K562 (cell line): ENCODE measurements around the gene RNPEPL1. TPM values are rescaled to one million over a fixed set of nuclear protein-coding genes. Genes with fewer than 3 reads are reported as not detected.

ENCODE experiments used
- ATAC-seq: fragments of 200-7000 bp; cut with Tn5 transposase; 3 replicates; pipeline ENCODE4 v1.9.1; 2020; ENCODE audit warnings: moderate library complexity
- BruUV-seq: library from RNA; stranded (reverse); fragments of 400-500 nt; replicated peaks from 2 replicates; lab custom pipeline; 2021; lab: Mats Ljungman, UMichigan
- CTCF ChIA-PET: fragments of 300-600 bp; formaldehyde crosslinking; extraction: SDS; loops from one replicate; lab custom pipeline; 2021; ENCODE audit warnings: low intra/inter-chr PET ratio; lab: Yijun Ruan, JAX
- POLR2A ChIA-PET: fragments of 300-600, 350-650 bp; sonication (Branson Sonifier 250); formaldehyde crosslinking; extraction: SDS; loops from one replicate; lab custom pipeline; 2021; ENCODE audit warnings: antibody characterized with exemption, inconsistent platforms; lab: Yijun Ruan, JAX
- DNase-seq, 4 experiments: peaks; one replicate each; pipeline versions ENCODE4 v3.0.0 to v3.0.0-alpha.2; 2011 to 2018; ENCODE audit warnings: low spot score in 3 of 4, mixed read lengths in 3 of 4; ENCODE audit errors: extremely low read depth in 1 of 4
- FAIRE-seq: peaks from 2 replicates; lab custom pipeline; 2011; peaks lifted over from hg19 to GRCh38; lab: Jason Lieb, UNC
- H2AFZ ChIP-seq: 2 replicates; pipeline ENCODE4 v1.6.0; 2011; ENCODE audit warnings: low read depth, low read length, control low read depth, inconsistent platforms
- H3K27ac ChIP-seq: fragments of 200-600 bp; 3 replicates; pipeline ENCODE4 v1.8.0; 2011; ENCODE audit warnings: low read depth, mild to moderate bottlenecking, control low read depth, inconsistent platforms, low read length, moderate library complexity, mixed read lengths; ENCODE audit errors: extremely low read depth
- H3K27me3 ChIP-seq, 2 experiments: fragments of 300-600 bp in 1 of 2; 2 replicates in 1 of 2; 3 replicates in 1 of 2; pipeline versions ENCODE4 v1.6.0 to v1.8.0; 2011; ENCODE audit warnings: inconsistent platforms in 2 of 2, low read length in 2 of 2, mild to moderate bottlenecking in 1 of 2, mixed read lengths in 1 of 2, moderate library complexity in 1 of 2; ENCODE audit not compliant: control insufficient read depth in 2 of 2, insufficient read depth in 2 of 2
- H3K36me3 ChIP-seq: fragments of 300-600 bp; 3 replicates; pipeline ENCODE4 v1.8.0; 2011; ENCODE audit warnings: mild to moderate bottlenecking, low read length, inconsistent platforms; ENCODE audit not compliant: control insufficient read depth, insufficient read depth
- H3K4me1 ChIP-seq, 2 experiments: fragments of 200-600 bp in 1 of 2; replicated peaks in 1 of 2; 2 replicates in 1 of 2; 3 replicates in 1 of 2; pipeline versions ENCODE4 v1.5.1 to v1.8.0; 2011; ENCODE audit warnings: inconsistent platforms in 2 of 2, low read length in 2 of 2, mild to moderate bottlenecking in 1 of 2, mixed read lengths in 1 of 2, moderate library complexity in 1 of 2; ENCODE audit not compliant: control insufficient read depth in 2 of 2, insufficient read depth in 2 of 2
- H3K4me2 ChIP-seq: 2 replicates; pipeline ENCODE4 v1.6.1; 2011; ENCODE audit warnings: low read length, control low read depth, inconsistent platforms, mixed read lengths; ENCODE audit not compliant: insufficient read depth
- H3K4me3 ChIP-seq: fragments of 200-600 bp; sonication (generic), shearing (Covaris generic); 2 replicates; pipeline ENCODE4 v1.5.1; 2016; ENCODE audit warnings: control low read depth, inconsistent platforms
- H3K79me2 ChIP-seq: fragments of 200-600 bp; 3 replicates; pipeline ENCODE4 v1.8.0; 2011; ENCODE audit warnings: low read length, inconsistent platforms; ENCODE audit not compliant: control insufficient read depth, insufficient read depth
- H3K9ac ChIP-seq, 2 experiments: 2 replicates each; pipeline versions ENCODE4 v1.6.0 to v1.6.1; 2011; ENCODE audit warnings: low read depth in 2 of 2, low read length in 2 of 2, control low read depth in 1 of 2, inconsistent platforms in 1 of 2, mild to moderate bottlenecking in 1 of 2, mixed read lengths in 1 of 2; ENCODE audit not compliant: insufficient read depth in 1 of 2
- H3K9me1 ChIP-seq: one replicate; pipeline ENCODE4 v1.6.0; 2011; ENCODE audit warnings: inconsistent platforms, mild to moderate bottlenecking, low read length, moderate library complexity; ENCODE audit not compliant: control insufficient read depth, insufficient read depth
- H3K9me3 ChIP-seq: replicated peaks from 2 replicates; pipeline ENCODE4 v1.5.1; 2011; ENCODE audit warnings: low read depth, low read length, inconsistent platforms; ENCODE audit not compliant: control insufficient read depth, insufficient read depth
- H4K20me1 ChIP-seq: replicated peaks from 2 replicates; pipeline ENCODE4 v1.6.1; 2011; ENCODE audit warnings: low read length, inconsistent platforms, mixed read lengths; ENCODE audit not compliant: control insufficient read depth, insufficient read depth
- ATF3 ChIP-seq, 2 experiments: fragments of 450-650 bp in 1 of 2; sonication (generic) in 1 of 2; formaldehyde crosslinking in 1 of 2; IDR thresholded peaks in 1 of 2; conservative IDR thresholded peaks in 1 of 2; 2 replicates each; pipeline versions ENCODE4 v1.6.1 to v1.8.1; 2016 to 2023; ENCODE audit warnings: mild to moderate bottlenecking in 2 of 2, moderate library complexity in 2 of 2, inconsistent platforms in 1 of 2, missing genetic modification reagents in 1 of 2
- CXXC5 ChIP-seq: fragments of 250-450 bp; sonication (Bioruptor Pico); IDR thresholded peaks from 2 replicates; pipeline ENCODE4 v1.8.0; 2022; ENCODE audit warnings: inconsistent platforms, mild to moderate bottlenecking, moderate library complexity
- DNMT1 ChIP-seq: fragments of 450-650 bp; IDR thresholded peaks from 2 replicates; pipeline ENCODE4 v1.6.1; 2016; ENCODE audit warnings: antibody characterized with exemption, mild to moderate bottlenecking
- FOSL1 ChIP-seq: fragments of 200-800 bp; sonication (Bioruptor generic); conservative IDR thresholded peaks from 2 replicates; pipeline ENCODE4 v1.6.1; 2016; ENCODE audit warnings: missing genetic modification characterization, missing compliant biosample characterization
- FOXJ2 ChIP-seq: fragments of 200-800 bp; sonication (Bioruptor generic); IDR thresholded peaks from 2 replicates; pipeline ENCODE4 v1.6.1; 2016; ENCODE audit warnings: missing genetic modification characterization, missing compliant biosample characterization
- KDM5B ChIP-seq: fragments of 200-600 bp; sonication (generic); IDR thresholded peaks from 2 replicates; pipeline ENCODE4 v1.6.1; 2012; ENCODE audit warnings: low read depth, mild to moderate bottlenecking, moderate library complexity, low read length, control low read depth, inconsistent platforms; ENCODE audit not compliant: insufficient replicate concordance
- MECOM ChIP-seq: fragments of 250-450 bp; sonication (Bioruptor Pico); IDR thresholded peaks from 2 replicates; pipeline ENCODE4 v1.8.0; 2022; ENCODE audit warnings: inconsistent platforms
- MEF2A ChIP-seq: IDR thresholded peaks from 2 replicates; pipeline ENCODE4 v1.6.1; 2011; ENCODE audit warnings: low read depth, mild to moderate bottlenecking, low read length, moderate library complexity; ENCODE audit not compliant: control insufficient read depth
- MXI1 ChIP-seq: IDR thresholded peaks from 2 replicates; pipeline ENCODE4 v1.6.1; 2011; ENCODE audit warnings: low read depth, mild to moderate bottlenecking, improper control_type of control experiment, low read length
- NFIX ChIP-seq: fragments of 250-450 bp; sonication (Bioruptor Pico); IDR thresholded peaks from 2 replicates; pipeline ENCODE4 v1.4.0; 2020; ENCODE audit warnings: low read depth, mild to moderate bottlenecking, moderate library complexity
- NUFIP1 ChIP-seq: fragments of 450-650 bp; IDR thresholded peaks from 2 replicates; pipeline ENCODE4 v1.6.1; 2018; ENCODE audit not compliant: partially characterized antibody
- POLR2H ChIP-seq: IDR thresholded peaks from 2 replicates; pipeline ENCODE4 v1.6.1; 2016; ENCODE audit warnings: missing genetic modification characterization, low read depth, mild to moderate bottlenecking, control low read depth, missing compliant biosample characterization, moderate library complexity
- SAP30 ChIP-seq: fragments of 200-600 bp; sonication (generic); IDR thresholded peaks from 2 replicates; pipeline ENCODE4 v1.6.1; 2012; ENCODE audit warnings: borderline replicate concordance, low read depth, mild to moderate bottlenecking, moderate library complexity, low read length, control low read depth, inconsistent platforms; ENCODE audit not compliant: insufficient read depth, poor library complexity, severe bottlenecking
- ZBED1 ChIP-seq: IDR thresholded peaks from 2 replicates; pipeline ENCODE4 v1.6.1; 2014
- ZC3H4 ChIP-seq: sonication (generic); formaldehyde crosslinking; IDR thresholded peaks from 2 replicates; pipeline ENCODE4 v1.9.0; 2021; ENCODE audit warnings: missing genetic modification reagents, borderline replicate concordance
- ZNF561 ChIP-seq: fragments of 450-650 bp; formaldehyde crosslinking; conservative IDR thresholded peaks from 2 replicates; pipeline ENCODE4 v1.4.0; 2020; ENCODE audit warnings: mild to moderate bottlenecking, moderate library complexity
- WGBS: fragments of 100-300 bp; shearing (Covaris generic); methylation state at CpG from one replicate; pipeline ENCODE4 v1.1.6; 2016; ENCODE audit warnings: low coverage, mixed read lengths; ENCODE audit not compliant: insufficient coverage; ENCODE audit errors: missing lambda C conversion rate; 5-methylcytosine and 5-hydroxymethylcytosine counted together
- in situ Hi-C: fragments of 300-500 bp; cut with MboI; formaldehyde crosslinking; loops from 4 replicates; pipeline ENCODE4 v1.15.0; 2018; ENCODE audit warnings: inconsistent platforms, mixed read lengths
- intact Hi-C: fragments of 100-400 bp; cut with micrococcal nuclease; formaldehyde crosslinking; loops from 2 replicates; pipeline ENCODE4 v1.14.2; 2022
- polyA plus RNA-seq, 8 experiments: library from polyadenylated mRNA; depleted of rRNA in 4 of 8; stranded (reverse) in 5 of 8; unstranded in 3 of 8; fragments of >200 nt; fragmentation: Nextera tagmentation in 2 of 8; fragmentation: Illumina TruSeq in 1 of 8; extraction: Ambion mirVana in 2 of 8; extraction: Trizol in 1 of 8; gene quantifications; 2 replicates each; pipeline versions ENCODE4 v1.2.1 to v1.2.3, GENCODE V29; 2011 to 2014; ENCODE audit warnings: inconsistent platforms in 1 of 8, missing spikeins in 1 of 8
- total RNA-seq, 7 experiments: library from RNA; depleted of rRNA in 6 of 7; stranded (reverse); fragments of >200 nt in 6 of 7; fragmentation: Illumina TruSeq in 2 of 7; extraction: Trizol in 2 of 7; gene quantifications; 2 replicates each; pipeline versions ENCODE4 v1.2.1 to v1.2.3, GENCODE V29; 2011 to 2021; ENCODE audit warnings: low replicate concordance in 1 of 7
- TF ChIP-seq, protein P1 (sequence below): fragments of 250-450 bp; sonication (Bioruptor Pico); IDR thresholded peaks from 2 replicates; pipeline ENCODE4 v1.4.0; 2020; ENCODE audit warnings: borderline replicate concordance
- TF ChIP-seq, protein P2 (sequence below): sonication (generic); formaldehyde crosslinking; IDR thresholded peaks from 2 replicates; pipeline ENCODE4 v1.8.0; 2022; ENCODE audit warnings: missing genetic modification reagents, mild to moderate bottlenecking, borderline replicate concordance

Gene RNPEPL1
- total and polyA plus RNA-seq, 9 of the 15 experiments (the other 6 are each of a cell fraction or from before 2014, with no cell fraction given), result 0.07 to 38.7 (median 5.6) TPM

DNA sequence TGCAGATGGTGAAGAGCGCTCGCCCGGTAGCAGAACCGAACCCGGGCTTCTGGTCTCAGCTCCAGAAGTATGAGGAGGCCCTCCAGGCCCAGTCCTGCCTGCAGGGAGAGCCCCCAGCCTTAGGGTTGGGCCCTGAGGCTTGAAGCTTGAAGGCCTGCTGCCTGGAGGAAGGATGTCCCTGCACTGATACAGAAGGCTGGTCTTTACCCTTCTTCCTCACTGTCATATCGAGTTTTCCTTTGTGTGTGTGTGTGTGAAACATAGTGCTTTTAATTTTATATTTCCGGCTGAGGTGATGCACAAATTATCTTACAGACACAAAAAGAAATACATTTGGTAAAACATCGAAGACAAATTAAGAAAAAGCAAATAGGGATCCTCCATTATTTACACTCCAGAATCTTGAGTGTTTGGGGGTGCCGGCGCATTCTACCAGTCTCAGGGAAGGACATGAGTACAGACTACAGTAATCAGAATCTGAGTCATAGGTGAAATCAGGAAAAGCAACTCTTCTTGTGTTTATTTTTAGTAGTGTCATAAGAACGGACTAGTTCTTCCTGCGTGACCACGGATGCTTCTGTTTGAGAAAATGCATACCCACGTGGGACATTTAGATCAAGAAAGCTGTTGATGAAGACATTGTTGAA, 6.8 kb upstream of the RNPEPL1 start:
- H2AFZ ChIP-seq, result peak overlapping the region; percentile 30; the same call in 1 of the 2 replicates
- TSS peak; percentile 91 for BruUV-seq
- peak overlapping the region; percentile 73 to 94 for H3K9ac ChIP-seq
- peak; percentile 3 for ATAC-seq
- intact Hi-C loops (loop anchor here (1.0 to 10.0 kb wide), 2 partner anchors 22 to 47 kb away; no protein-coding TSS in a partner anchor), in situ Hi-C loops (no loop called here)
- H4K20me1 ChIP-seq, result no peaks in the 10 kb centered on the region
- peaks cover 34% of the 10 kb centered on the region for H3K36me3 ChIP-seq
- H3K79me2 ChIP-seq, result peaks cover 80% of the 10 kb centered on the region
- 2% methylated on average over 14 of the region's 14 CpGs for WGBS
- peak overlapping the region; percentile 83 for H3K4me2 ChIP-seq
- CTCF ChIA-PET, result no interaction called here
- DNase-seq, result no peak
- no peaks in the 10 kb centered on the region for H3K27me3 ChIP-seq
- POLR2A ChIA-PET, result interaction anchor here (1.1 to 2.6 kb wide), 3 partner anchors 10 to 25 kb away, joined by 3 to 9 read pairs (median 8); partner anchors contain the start of gene CAPN10
- H3K9me1 ChIP-seq, result no peaks in the 10 kb centered on the region
- H3K9me3 ChIP-seq, result 0 out of 2 replicates have a peak, but pooled peaks cover 1% of the 10 kb centered on the region
- peak overlapping the region; percentile 77 for H3K4me3 ChIP-seq
- H3K27ac ChIP-seq, result peak overlapping the region; percentile 69
- FAIRE-seq, result peak; percentile 29
- H3K4me1 ChIP-seq, result peaks cover 42 to 65% of the 10 kb centered on the region in 2 experiments
- TF ChIP-seq, protein P1, sequence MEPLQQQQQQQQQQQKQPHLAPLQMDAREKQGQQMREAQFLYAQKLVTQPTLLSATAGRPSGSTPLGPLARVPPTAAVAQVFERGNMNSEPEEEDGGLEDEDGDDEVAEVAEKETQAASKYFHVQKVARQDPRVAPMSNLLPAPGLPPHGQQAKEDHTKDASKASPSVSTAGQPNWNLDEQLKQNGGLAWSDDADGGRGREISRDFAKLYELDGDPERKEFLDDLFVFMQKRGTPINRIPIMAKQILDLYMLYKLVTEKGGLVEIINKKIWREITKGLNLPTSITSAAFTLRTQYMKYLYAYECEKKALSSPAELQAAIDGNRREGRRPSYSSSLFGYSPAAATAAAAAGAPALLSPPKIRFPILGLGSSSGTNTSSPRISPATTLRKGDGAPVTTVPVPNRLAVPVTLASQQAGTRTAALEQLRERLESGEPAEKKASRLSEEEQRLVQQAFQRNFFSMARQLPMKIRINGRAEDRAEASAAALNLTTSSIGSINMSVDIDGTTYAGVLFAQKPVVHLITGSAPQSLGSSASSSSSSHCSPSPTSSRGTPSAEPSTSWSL, result no peak
- TF ChIP-seq ZC3H4 (CRISPR knock-in tag), result no peak
- no peak for TF ChIP-seq MXI1
- no peak for TF ChIP-seq NUFIP1
- no peak for TF ChIP-seq FOXJ2
- TF ChIP-seq ZBED1, result no peak
- TF ChIP-seq, protein P2, sequence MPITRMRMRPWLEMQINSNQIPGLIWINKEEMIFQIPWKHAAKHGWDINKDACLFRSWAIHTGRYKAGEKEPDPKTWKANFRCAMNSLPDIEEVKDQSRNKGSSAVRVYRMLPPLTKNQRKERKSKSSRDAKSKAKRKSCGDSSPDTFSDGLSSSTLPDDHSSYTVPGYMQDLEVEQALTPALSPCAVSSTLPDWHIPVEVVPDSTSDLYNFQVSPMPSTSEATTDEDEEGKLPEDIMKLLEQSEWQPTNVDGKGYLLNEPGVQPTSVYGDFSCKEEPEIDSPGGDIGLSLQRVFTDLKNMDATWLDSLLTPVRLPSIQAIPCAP (CRISPR knock-in tag), result no peak
- no peak for TF ChIP-seq DNMT1
- TF ChIP-seq MECOM, result no peak
- TF ChIP-seq MEF2A, result 0 out of 2 replicates have a peak, but pooled peaks have one; percentile 36
- peak; percentile 66 for TF ChIP-seq FOSL1 (tag)
- TF ChIP-seq SAP30, result no peak
- peak; percentile 5; the same call in 1 of the 2 replicates for TF ChIP-seq POLR2H (tag)
- TF ChIP-seq ATF3 (IDR thresholded peaks at IDR 0.05), result 0 out of 2 replicates have a peak, but pooled peaks have one; percentile 17
- no peak for TF ChIP-seq ATF3 (CRISPR knock-in tag; conservative IDR thresholded peaks at IDR 0.05)
- no peak for TF ChIP-seq CXXC5 (CRISPR knock-in tag)
- no peak for TF ChIP-seq KDM5B
- TF ChIP-seq NFIX (CRISPR knock-in tag), result no peak
- no peak for TF ChIP-seq ZNF561 (CRISPR knock-in tag)
